HepG2 (cell line): ENCODE data around the gene PNLDC1. TPM values are rescaled to one million over a fixed set of nuclear protein-coding genes. Genes with fewer than 3 reads are reported as not detected.

Experiments
- ARHGAP35 ChIP-seq: sonication (generic); formaldehyde crosslinking; IDR thresholded peaks from 2 replicates; pipeline ENCODE4 v1.9.0; 2022; ENCODE audit warnings: mild to moderate bottlenecking, inconsistent platforms, moderate library complexity, missing genetic modification reagents, borderline replicate concordance
- ARNT2 ChIP-seq: sonication (generic); formaldehyde crosslinking; IDR thresholded peaks from 2 replicates; pipeline ENCODE4 v1.8.0; 2022; ENCODE audit warnings: mild to moderate bottlenecking, low read depth, missing genetic modification reagents, moderate library complexity
- CBFB ChIP-seq: sonication (generic); formaldehyde crosslinking; IDR thresholded peaks from 2 replicates; pipeline ENCODE4 v1.4.0; 2020; ENCODE audit warnings: missing genetic modification reagents
- CBX1 ChIP-seq: IDR thresholded peaks from one replicate; pipeline ENCODE4 v1.6.1; 2016; ENCODE audit warnings: antibody characterized with exemption, low read depth
- DMAP1 ChIP-seq: IDR thresholded peaks from 2 replicates; pipeline ENCODE4 v1.6.1; 2016
- KDM6A ChIP-seq: IDR thresholded peaks from 2 replicates; pipeline ENCODE4 v1.6.1; 2016; ENCODE audit warnings: low read depth
- MAFG ChIP-seq: sonication (generic); formaldehyde crosslinking; IDR thresholded peaks from 2 replicates; pipeline ENCODE4 v1.5.1; 2020; ENCODE audit warnings: mild to moderate bottlenecking, missing genetic modification reagents
- MED1 ChIP-seq: sonication (generic); formaldehyde crosslinking; IDR thresholded peaks from 2 replicates; pipeline ENCODE4 v1.4.0; 2020; ENCODE audit warnings: missing genetic modification reagents
- MIXL1 ChIP-seq: IDR thresholded peaks from 2 replicates; pipeline ENCODE4 v1.6.1; 2016
- NFIB ChIP-seq: sonication (generic); formaldehyde crosslinking; IDR thresholded peaks from 2 replicates; pipeline ENCODE4 v1.9.0; 2021; ENCODE audit warnings: missing genetic modification reagents, mild to moderate bottlenecking, borderline replicate concordance
- NRL ChIP-seq: sonication (generic); formaldehyde crosslinking; IDR thresholded peaks from 2 replicates; pipeline ENCODE4 v1.5.0; 2020; ENCODE audit warnings: missing genetic modification reagents, mild to moderate bottlenecking, moderate library complexity, borderline replicate concordance
- SALL1 ChIP-seq: sonication (generic); formaldehyde crosslinking; IDR thresholded peaks from 2 replicates; pipeline ENCODE4 v1.8.0; 2022; ENCODE audit warnings: mild to moderate bottlenecking, missing genetic modification reagents
- SCMH1 ChIP-seq: sonication (generic); formaldehyde crosslinking; IDR thresholded peaks from 2 replicates; pipeline ENCODE4 v1.9.0; 2021; ENCODE audit warnings: missing genetic modification reagents, mild to moderate bottlenecking, borderline replicate concordance
- SOX5 ChIP-seq: IDR thresholded peaks from 2 replicates; pipeline ENCODE4 v1.6.1; 2016; ENCODE audit warnings: borderline replicate concordance
- ZMYM4 ChIP-seq: sonication (generic); formaldehyde crosslinking; IDR thresholded peaks from 2 replicates; pipeline ENCODE4 v1.8.1; 2023; ENCODE audit warnings: mild to moderate bottlenecking, missing genetic modification reagents
- ZNF12 ChIP-seq: sonication (generic); formaldehyde crosslinking; IDR thresholded peaks from 2 replicates; pipeline ENCODE4 v1.5.0; 2020; ENCODE audit warnings: missing genetic modification reagents
- ZNF263 ChIP-seq: sonication (generic); formaldehyde crosslinking; IDR thresholded peaks from 2 replicates; pipeline ENCODE4 v1.4.0; 2020; ENCODE audit warnings: missing genetic modification reagents
- ZNF343 ChIP-seq: sonication (generic); formaldehyde crosslinking; IDR thresholded peaks from 2 replicates; pipeline ENCODE4 v1.4.0; 2020; ENCODE audit warnings: mild to moderate bottlenecking, missing genetic modification reagents
- ZNF577 ChIP-seq: sonication (generic); formaldehyde crosslinking; IDR thresholded peaks from 2 replicates; pipeline ENCODE4 v1.4.0; 2020; ENCODE audit warnings: mild to moderate bottlenecking, low read depth, missing genetic modification reagents, borderline replicate concordance
- ZNF678 ChIP-seq: sonication (generic); formaldehyde crosslinking; IDR thresholded peaks from 2 replicates; pipeline ENCODE4 v1.4.0; 2020; ENCODE audit warnings: mild to moderate bottlenecking, missing genetic modification reagents
- ZNF746 ChIP-seq: sonication (generic); formaldehyde crosslinking; IDR thresholded peaks from 2 replicates; pipeline ENCODE4 v1.8.0; 2022; ENCODE audit warnings: mild to moderate bottlenecking, missing genetic modification reagents
- ZNF816 ChIP-seq: sonication (generic); formaldehyde crosslinking; IDR thresholded peaks from 2 replicates; pipeline ENCODE4 v1.8.0; 2022; ENCODE audit warnings: missing genetic modification reagents, mild to moderate bottlenecking, borderline replicate concordance
- ZSCAN21 ChIP-seq: sonication (generic); formaldehyde crosslinking; IDR thresholded peaks from 2 replicates; pipeline ENCODE4 v1.8.0; 2022; ENCODE audit warnings: mild to moderate bottlenecking, missing genetic modification reagents, moderate library complexity, borderline replicate concordance
- polyA plus RNA-seq, 8 experiments: library from polyadenylated mRNA; depleted of rRNA in 3 of 8; stranded (reverse) in 7 of 8; unstranded in 1 of 8; fragments of >200 nt; fragmentation: Illumina TruSeq in 4 of 8; extraction: Trizol in 4 of 8; gene quantifications; 2 replicates each; pipeline versions ENCODE4 v1.2.1 to v1.2.3, GENCODE V29; 2011 to 2016; ENCODE audit warnings: low read depth in 4 of 8, missing spikeins in 1 of 8, mixed read lengths in 1 of 8; ENCODE audit not compliant: insufficient read depth in 1 of 8
- total RNA-seq, 5 experiments: library from RNA; depleted of rRNA; stranded (reverse); fragments of >200 nt; fragmentation: Illumina TruSeq; extraction: Trizol; gene quantifications; 2 replicates each; pipeline ENCODE4 v1.2.3, GENCODE V29; 2016; ENCODE audit warnings: low read depth in 1 of 5
- TF ChIP-seq, protein P1 (sequence below): sonication (generic); IDR thresholded peaks from 2 replicates; pipeline ENCODE4 v1.6.1; 2016; ENCODE audit warnings: low read depth, borderline replicate concordance
- TF ChIP-seq, protein P2 (sequence below): IDR thresholded peaks from 2 replicates; pipeline ENCODE4 v1.4.0; 2020; ENCODE audit warnings: mild to moderate bottlenecking, missing genetic modification reagents
- TF ChIP-seq, protein P3 (sequence below): sonication (generic); formaldehyde crosslinking; IDR thresholded peaks from 2 replicates; pipeline ENCODE4 v1.8.1; 2023; ENCODE audit warnings: mild to moderate bottlenecking, moderate library complexity, missing genetic modification reagents

Gene PNLDC1
- total and polyA plus RNA-seq, 2 of the 13 experiments (the other 11 are each of a cell fraction or from before 2014, with no cell fraction given) = not detected

DNA sequence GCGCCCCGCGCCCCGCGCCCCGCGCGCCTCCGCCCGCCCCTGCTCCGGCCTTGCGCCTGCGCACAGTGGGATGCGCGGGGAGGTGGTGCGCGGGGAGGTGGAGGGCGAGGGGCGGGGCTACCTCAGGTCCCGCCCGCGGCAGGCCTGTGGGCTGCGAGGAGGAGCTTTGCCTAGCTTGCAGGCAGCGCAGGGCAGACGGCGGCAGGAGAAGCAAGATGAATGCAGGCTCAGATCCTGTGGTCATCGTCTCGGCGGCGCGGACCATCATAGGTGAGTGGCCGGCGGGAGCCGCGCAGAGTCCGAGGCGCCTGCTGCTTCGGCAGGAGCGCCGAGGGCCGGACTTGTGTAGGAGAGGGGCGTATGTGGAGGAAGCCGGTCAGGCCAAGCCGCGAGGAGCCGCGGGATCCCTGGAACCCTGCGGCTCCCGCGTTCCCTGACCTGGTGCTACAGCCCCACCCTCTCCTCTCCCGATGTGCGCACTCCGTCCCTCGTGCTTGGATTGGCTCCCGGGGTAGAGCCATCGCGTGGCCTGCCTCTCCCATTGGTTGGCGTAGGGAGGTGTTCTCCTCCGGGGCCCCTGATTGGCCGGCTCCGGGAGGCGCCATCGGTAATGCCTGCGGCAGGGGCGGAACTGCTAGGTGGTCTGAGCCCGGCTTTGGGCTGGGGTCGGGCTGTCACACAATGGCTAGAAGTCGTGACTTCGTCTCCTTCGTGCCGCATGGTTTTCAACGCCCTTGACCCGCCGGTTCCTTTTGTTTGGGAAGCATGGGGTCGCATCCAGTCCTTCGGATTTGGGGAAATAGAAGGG, 38.0 kb upstream of the PNLDC1 start, which contains the start of gene ACAT2 (continued):
- TF ChIP-seq ZNF12 (CRISPR knock-in tag) (peak; percentile 67), ZNF678 (CRISPR knock-in tag) (no peak; the same call in 1 of the 2 replicates), SALL1 (CRISPR knock-in tag) (peak; percentile 72), ZNF577 (CRISPR knock-in tag) (peak; percentile 22; the same call in 1 of the 2 replicates), MED1 (CRISPR knock-in tag) (peak; percentile 79), NRL (CRISPR knock-in tag) (peak; percentile 72; the same call in 1 of the 2 replicates), ARNT2 (peak; percentile 55), ZNF343 (CRISPR knock-in tag) (peak; percentile 49; the same call in 1 of the 2 replicates), ZNF816 (CRISPR knock-in tag) (peak; percentile 99; the same call in 1 of the 2 replicates), ZNF263 (CRISPR knock-in tag) (peak; percentile 67), ZSCAN21 (CRISPR knock-in tag) (no peak; the same call in 1 of the 2 replicates), KDM6A (CRISPR knock-in tag) (no peak), DMAP1 (CRISPR knock-in tag) (peak; percentile 98), MIXL1 (peak; percentile 32; the same call in 1 of the 2 replicates), SOX5 (peak; percentile 69; the same call in 1 of the 2 replicates), SCMH1 (no peak), ARHGAP35 (no peak; the same call in 1 of the 2 replicates), ZMYM4 (no peak), CBX1 (no peak), ZNF746 (CRISPR knock-in tag) (no peak; the same call in 1 of the 2 replicates), CBFB (CRISPR knock-in tag) (peak; percentile 75), MAFG (CRISPR knock-in tag) (no peak), NFIB (CRISPR knock-in tag) (no peak)
- TF ChIP-seq, protein P1, sequence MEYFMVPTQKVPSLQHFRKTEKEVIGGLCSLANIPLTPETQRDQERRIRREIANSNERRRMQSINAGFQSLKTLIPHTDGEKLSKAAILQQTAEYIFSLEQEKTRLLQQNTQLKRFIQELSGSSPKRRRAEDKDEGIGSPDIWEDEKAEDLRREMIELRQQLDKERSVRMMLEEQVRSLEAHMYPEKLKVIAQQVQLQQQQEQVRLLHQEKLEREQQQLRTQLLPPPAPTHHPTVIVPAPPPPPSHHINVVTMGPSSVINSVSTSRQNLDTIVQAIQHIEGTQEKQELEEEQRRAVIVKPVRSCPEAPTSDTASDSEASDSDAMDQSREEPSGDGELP = 0 out of 2 replicates have a peak, but pooled peaks have one; percentile 16
- TF ChIP-seq, protein P2, sequence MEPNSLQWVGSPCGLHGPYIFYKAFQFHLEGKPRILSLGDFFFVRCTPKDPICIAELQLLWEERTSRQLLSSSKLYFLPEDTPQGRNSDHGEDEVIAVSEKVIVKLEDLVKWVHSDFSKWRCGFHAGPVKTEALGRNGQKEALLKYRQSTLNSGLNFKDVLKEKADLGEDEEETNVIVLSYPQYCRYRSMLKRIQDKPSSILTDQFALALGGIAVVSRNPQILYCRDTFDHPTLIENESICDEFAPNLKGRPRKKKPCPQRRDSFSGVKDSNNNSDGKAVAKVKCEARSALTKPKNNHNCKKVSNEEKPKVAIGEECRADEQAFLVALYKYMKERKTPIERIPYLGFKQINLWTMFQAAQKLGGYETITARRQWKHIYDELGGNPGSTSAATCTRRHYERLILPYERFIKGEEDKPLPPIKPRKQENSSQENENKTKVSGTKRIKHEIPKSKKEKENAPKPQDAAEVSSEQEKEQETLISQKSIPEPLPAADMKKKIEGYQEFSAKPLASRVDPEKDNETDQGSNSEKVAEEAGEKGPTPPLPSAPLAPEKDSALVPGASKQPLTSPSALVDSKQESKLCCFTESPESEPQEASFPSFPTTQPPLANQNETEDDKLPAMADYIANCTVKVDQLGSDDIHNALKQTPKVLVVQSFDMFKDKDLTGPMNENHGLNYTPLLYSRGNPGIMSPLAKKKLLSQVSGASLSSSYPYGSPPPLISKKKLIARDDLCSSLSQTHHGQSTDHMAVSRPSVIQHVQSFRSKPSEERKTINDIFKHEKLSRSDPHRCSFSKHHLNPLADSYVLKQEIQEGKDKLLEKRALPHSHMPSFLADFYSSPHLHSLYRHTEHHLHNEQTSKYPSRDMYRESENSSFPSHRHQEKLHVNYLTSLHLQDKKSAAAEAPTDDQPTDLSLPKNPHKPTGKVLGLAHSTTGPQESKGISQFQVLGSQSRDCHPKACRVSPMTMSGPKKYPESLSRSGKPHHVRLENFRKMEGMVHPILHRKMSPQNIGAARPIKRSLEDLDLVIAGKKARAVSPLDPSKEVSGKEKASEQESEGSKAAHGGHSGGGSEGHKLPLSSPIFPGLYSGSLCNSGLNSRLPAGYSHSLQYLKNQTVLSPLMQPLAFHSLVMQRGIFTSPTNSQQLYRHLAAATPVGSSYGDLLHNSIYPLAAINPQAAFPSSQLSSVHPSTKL (CRISPR knock-in tag) = no peak
- TF ChIP-seq, protein P3, sequence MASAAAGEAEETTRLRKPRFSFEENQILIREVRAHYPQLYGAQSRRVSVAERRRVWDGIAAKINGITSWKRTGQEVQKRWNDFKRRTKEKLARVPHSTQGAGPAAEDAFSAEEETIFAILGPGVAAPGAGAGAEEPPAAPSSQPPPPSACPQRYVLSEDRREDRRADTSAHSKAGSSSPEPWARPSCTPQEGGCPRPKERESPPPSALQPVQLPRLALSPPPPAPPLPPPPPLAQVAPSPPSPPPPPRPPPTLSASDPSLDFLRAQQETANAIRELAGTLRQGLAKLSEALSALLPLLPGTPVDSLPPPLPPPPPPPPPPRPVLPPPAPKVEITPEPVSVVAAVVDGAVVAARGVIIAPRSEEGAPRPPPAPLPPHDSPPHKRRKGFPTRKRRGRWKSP = peak; percentile 69; the same call in 1 of the 2 replicates
